Stomach (tissue), 9 donors: Measurements from ENCODE around the gene FADS3. TPM values are rescaled to one million over a fixed set of nuclear protein-coding genes. Genes with fewer than 3 reads are reported as not detected.

Experiments used
- DNase-seq, 2 donors: peaks; one replicate each; pipeline versions ENCODE4 v3.0.0 to v3.0.0-alpha.2; 2013 to 2019
- H3K27ac ChIP-seq, 5 donors: fragments of 200-600 bp in 4 of 5; sonication (generic) in 4 of 5; one replicate each; pipeline ENCODE4 v1.5.1; 2013 to 2019; ENCODE audit warnings: mild to moderate bottlenecking in 1 of 5, moderate library complexity in 1 of 5
- H3K27me3 ChIP-seq, 3 donors: fragments of 200-600 bp; sonication (generic); one replicate each; pipeline ENCODE4 v1.5.1; 2017 to 2019; ENCODE audit warnings: mixed run types in 1 of 3
- H3K36me3 ChIP-seq, 4 donors: fragments of 200-600 bp; sonication (generic); 1 replicate in 3 of 4; 2 replicates in 1 of 4; pipeline ENCODE4 v1.5.1; 2016 to 2019
- H3K4me1 ChIP-seq, 4 donors: fragments of 200-600 bp; sonication (generic); one replicate each; pipeline ENCODE4 v1.5.1; 2016 to 2019
- H3K4me3 ChIP-seq, 4 donors: fragments of 200-600 bp; sonication (generic) in 3 of 4; one replicate each; pipeline ENCODE4 v1.5.1; 2016 to 2019; ENCODE audit warnings: mild to moderate bottlenecking in 1 of 4
- H3K9me3 ChIP-seq, 4 donors: fragments of 200-600 bp; sonication (generic); one replicate each; pipeline ENCODE4 v1.5.1; 2016 to 2019
- CTCF ChIP-seq, 7 experiments: fragments of 450-650 bp in 4 of 7; fragments of 200-600 bp in 3 of 7; sonication (generic) in 3 of 7; IDR thresholded peaks; one replicate each; pipeline ENCODE4 v1.5.1; 2016 to 2019; ENCODE audit warnings: antibody characterized with exemption in 7 of 7, control low read depth in 2 of 7, mild to moderate bottlenecking in 1 of 7
- EP300 ChIP-seq: sonication (generic); formaldehyde crosslinking; IDR thresholded peaks from one replicate; pipeline ENCODE4 v1.6.1; 2017; ENCODE audit warnings: antibody characterized with exemption
- POLR2A ChIP-seq, 4 donors: fragments of 450-650 bp; IDR thresholded peaks; one replicate each; pipeline ENCODE4 v1.6.1; 2016; ENCODE audit warnings: antibody characterized with exemption in 4 of 4, control low read depth in 2 of 4, mild to moderate bottlenecking in 1 of 4, moderate library complexity in 1 of 4
- POLR2AphosphoS5 ChIP-seq, 3 donors: sonication (generic); formaldehyde crosslinking; IDR thresholded peaks; one replicate each; pipeline ENCODE4 v1.6.1; 2016; ENCODE audit warnings: antibody characterized with exemption in 3 of 3
- WGBS, 5 donors: extraction: QIAGEN DNeasy Blood & Tissue Kit in 3 of 5; methylation state at CpG; one replicate each; pipeline versions ENCODE4 v1.1.5 to v1.1.7; 2013 to 2018; 5-methylcytosine and 5-hydroxymethylcytosine counted together
- intact Hi-C: fragments of 100-400 bp; cut with DNase I; formaldehyde crosslinking; loops from one replicate; pipeline ENCODE4 v1.15.1; 2023; ENCODE audit warnings: low total_unique reads
- polyA plus RNA-seq, 3 donors: library from polyadenylated mRNA; stranded (reverse); fragments of 200-250 nt; gene quantifications; one replicate each; pipeline ENCODE4 v1.2.3, GENCODE V29; 2013
- total RNA-seq, 5 donors: library from RNA; depleted of rRNA; stranded (reverse); fragments of >200 nt; gene quantifications; one replicate each; pipeline versions ENCODE4 v1.1.0 to v1.2.3, GENCODE V29; 2014 to 2016
- donor health status: healthy with polysubstance abuse.
- donor health status: Bipolar disorder and iron deficiency.
- donor health status: healthy.

Gene FADS3
- total and polyA plus RNA-seq, 8 donors, result 2.6 to 140 (median 17.5) TPM

GRCh38 chr11:61906522-61906909, 15.2 kb upstream of the FADS3 start:
- WGBS, 5 donors, result 84 to 89% (median 87%) methylated on average over 11 to 14 of the region's 14 CpGs
- TF ChIP-seq CTCF (IDR thresholded peaks at IDR 0.05), result no peak
- no peak for TF ChIP-seq POLR2A (IDR thresholded peaks at IDR 0.05)
- no peak for TF ChIP-seq POLR2AphosphoS5 (IDR thresholded peaks at IDR 0.05)
- TF ChIP-seq EP300, result no peak
- H3K4me1 ChIP-seq, result peaks cover 0 to 28% (median 10%) of the 10 kb centered on the region in 4 donors
- intact Hi-C loops, result no loop called here
- no peak overlapping the region for H3K4me3 ChIP-seq
- no peak overlapping the region for H3K27ac ChIP-seq
- H3K36me3 ChIP-seq, result peaks cover 10 to 54% (median 46%) of the 10 kb centered on the region in 4 donors
- no peaks in the 10 kb centered on the region for H3K9me3 ChIP-seq
- no peaks in the 10 kb centered on the region for H3K27me3 ChIP-seq
- no peak for DNase-seq

- Histone ChIP-seq H3K27me3 (no peaks in the 10 kb centered on the region), H3K27ac (no peak overlapping the region), H3K4me3 (no peak overlapping the region), H3K4me1 (peaks cover 0 to 23% (median 9%) of the 10 kb centered on the region in 4 donors), H3K36me3 (peaks cover 10 to 60% (median 48%) of the 10 kb centered on the region in 4 donors), H3K9me3 (no peaks in the 10 kb centered on the region)
- no peak for TF ChIP-seq CTCF (IDR thresholded peaks at IDR 0.05)
- no peak for TF ChIP-seq POLR2AphosphoS5 (IDR thresholded peaks at IDR 0.05)
- TF ChIP-seq POLR2A (IDR thresholded peaks at IDR 0.05), result no peak
- TF ChIP-seq EP300, result no peak
- 82 to 93% (median 89%) methylated on average over 8 to 14 of the region's 14 CpGs for WGBS, 5 donors
- intact Hi-C loops, result no loop called here
- DNase-seq, result no peak
Observed at GRCh38 chr11:61905801-61906521, 14.6 kb upstream of the FADS3 start.

DNA sequence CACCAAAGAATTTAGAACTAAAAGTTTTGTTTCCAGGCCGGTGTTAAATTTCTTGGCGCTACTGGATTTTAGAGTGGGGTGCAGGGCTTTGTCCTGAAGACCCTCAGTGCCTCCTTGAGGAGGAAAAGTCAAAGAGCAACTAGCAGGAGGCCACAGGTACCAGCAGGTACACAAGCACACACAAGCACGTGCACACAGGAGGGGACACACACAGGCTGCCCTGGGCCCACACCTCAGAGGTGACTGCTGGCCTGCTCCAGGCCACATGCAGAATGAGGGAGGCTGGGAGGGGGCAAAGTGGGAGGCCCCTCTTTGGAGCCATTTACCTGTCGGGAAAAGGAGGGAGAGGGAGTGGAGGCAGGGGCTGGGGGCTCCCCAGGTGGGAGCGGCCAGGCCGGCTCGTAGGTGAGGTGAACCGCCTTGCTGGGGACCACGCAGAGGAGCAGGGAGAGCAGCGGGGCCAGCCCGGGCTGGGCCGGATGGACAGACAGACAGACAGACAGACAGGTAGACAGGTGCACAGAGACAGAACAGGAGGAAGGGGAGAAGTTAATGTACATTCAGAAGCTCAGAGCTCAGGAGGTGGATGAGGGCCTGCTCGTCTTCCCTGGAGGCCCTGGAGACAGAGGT, 13.8 kb upstream of the FADS3 start:
- no peaks in the 10 kb centered on the region for H3K9me3 ChIP-seq
- H3K4me3 ChIP-seq, result no peak overlapping the region
- DNase-seq, result no peak
- peaks cover 0 to 20% (median 9%) of the 10 kb centered on the region in 4 donors for H3K4me1 ChIP-seq
- intact Hi-C loops, result no loop called here
- TF ChIP-seq POLR2A (IDR thresholded peaks at IDR 0.05) (no peak), POLR2AphosphoS5 (IDR thresholded peaks at IDR 0.05) (no peak)
- WGBS, 5 donors, result 92 to 95% (median 93%) methylated on average over 13 of the region's 13 CpGs
- H3K36me3 ChIP-seq, result peaks cover 10 to 68% (median 50%) of the 10 kb centered on the region in 4 donors
- H3K27me3 ChIP-seq, result no peaks in the 10 kb centered on the region
- H3K27ac ChIP-seq, result no peak overlapping the region

DNA sequence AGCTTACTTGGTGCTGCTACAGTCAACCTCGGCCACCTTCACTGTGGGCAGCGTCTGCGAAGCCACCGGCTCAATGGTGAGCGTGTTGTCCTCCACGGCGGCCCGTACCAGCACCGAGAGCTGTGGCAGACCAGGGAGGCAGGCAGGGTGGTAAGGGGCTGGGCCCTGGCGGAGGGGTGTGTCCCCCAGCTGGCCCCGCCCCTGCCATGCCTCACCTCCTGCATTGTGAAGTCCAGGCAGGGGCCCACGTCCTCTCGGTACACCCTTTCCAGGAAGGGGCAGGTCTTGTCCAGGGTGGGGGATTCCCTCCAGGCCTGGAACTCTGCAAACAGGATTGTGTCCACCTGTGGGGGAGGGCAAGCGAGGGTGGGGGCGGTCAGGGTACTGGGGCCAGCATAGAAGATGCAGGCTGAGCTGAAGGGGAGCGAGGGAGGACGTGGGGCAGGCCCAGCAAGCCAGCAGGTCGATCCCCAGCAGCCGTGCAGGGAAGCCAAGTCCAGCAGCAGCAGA, 13.2 kb upstream of the FADS3 start:
- peak overlapping the region in 2 of 5 donors; percentile 13 to 56 for H3K27ac ChIP-seq
- no peaks in the 10 kb centered on the region for H3K9me3 ChIP-seq

More for the DNA sequence above, 13.2 kb upstream of the FADS3 start:
- Histone ChIP-seq H3K27me3 (no peaks in the 10 kb centered on the region), H3K4me3 (peak overlapping the region; percentile 14 to 36 (median 30)), H3K36me3 (peaks cover 10 to 69% (median 51%) of the 10 kb centered on the region in 4 donors), H3K4me1 (peaks cover 0 to 21% (median 8%) of the 10 kb centered on the region in 4 donors)
- intact Hi-C loops, result loop anchor here (5.0 kb wide), 2 partner anchors 43 to 178 kb away; no protein-coding TSS in a partner anchor
- 22 to 48% (median 29%) methylated on average over 7 to 19 of the region's 19 CpGs for WGBS, 5 donors
- TF ChIP-seq POLR2AphosphoS5 (IDR thresholded peaks at IDR 0.05) (peak in 1 of 3 donors; percentile 52), CTCF (IDR thresholded peaks at IDR 0.05) (no peak)
- DNase-seq, result peak; percentile 81 to 88
